ENCODE data around the gene RGPD6. TPM values are rescaled to one million over a fixed set of nuclear protein-coding genes. Genes with fewer than 3 reads are reported as not detected.
"Not testable (repeated sequence)": the region's sequence is repeated elsewhere in the genome, so short reads cannot be mapped to it uniquely, and the experiment has no call there.

The RGPD6 gene
- total RNA-seq: 110 TPM
- 1 to 10 TPM; 1.5 to 2.9 (median 2.1) TPM for polyA plus RNA-seq

GRCh38 chr2:110576763-110577416 lies at the start of gene RGPD6:
RGPD6 (minus strand) TSS chr2:110577222; CDS start chr2:110577024, 198 bp downstream.
- not testable (repeated sequence) for H3K27ac Mint-ChIP-seq; H3K4me3 Mint-ChIP-seq; DNase-seq; H3K36me3 Mint-ChIP-seq; H3K36me3 ChIP-seq (ENCODE audit: control insufficient read depth, insufficient read depth, low read length); H3K27ac ChIP-seq (ENCODE audit: insufficient read depth, low read length, poor library complexity, severe bottlenecking); H3K9me3 ChIP-seq (ENCODE audit: control insufficient read depth in 2 of 2, low read length in 2 of 2); H3K27me3 ChIP-seq (ENCODE audit: control insufficient read depth, insufficient read depth, low read length); H3K4me1 ChIP-seq (ENCODE audit: control insufficient read depth, insufficient read depth, low read length, poor library complexity, severe bottlenecking); H3K9me3 Mint-ChIP-seq; H3K4me1 Mint-ChIP-seq; H3K4me3 ChIP-seq (ENCODE audit: low read depth, low read length); H3K27me3 Mint-ChIP-seq
- peak; percentile 100 for ATAC-seq (ENCODE audit: low read depth in 2 of 2)

DNA sequence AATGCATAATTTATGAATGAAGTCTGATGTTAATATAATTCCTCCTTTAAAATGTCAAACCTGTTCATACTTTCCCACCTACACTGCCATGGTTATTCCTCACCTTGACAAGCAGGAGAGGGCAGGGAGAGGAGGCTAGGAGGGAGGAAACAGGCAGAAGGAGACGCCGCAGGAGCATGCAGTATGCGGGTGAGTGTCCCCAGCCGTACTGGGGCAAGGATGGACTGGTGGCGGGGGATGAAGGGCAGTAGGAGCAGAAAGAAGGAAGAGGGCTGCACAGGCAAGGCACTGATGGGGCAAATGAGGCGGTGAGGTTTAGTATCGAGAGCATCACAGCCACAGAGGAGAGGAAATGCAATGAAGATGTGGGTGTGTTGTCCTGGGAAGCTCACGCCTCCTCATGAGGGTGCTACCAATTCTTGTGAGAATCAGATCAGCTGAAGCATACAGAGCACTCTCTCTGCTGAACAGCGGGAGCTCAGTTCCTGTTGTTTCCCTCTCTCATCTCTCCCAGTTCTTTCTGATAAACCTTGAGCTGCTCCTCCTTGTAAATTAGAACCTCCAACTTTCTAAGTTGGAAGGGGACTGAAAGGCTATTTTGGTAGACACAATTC lies 42.4 kb upstream of the RGPD6 start:
- not testable (repeated sequence) for H3K4me3 Mint-ChIP-seq; H3K36me3 ChIP-seq (ENCODE audit: control insufficient read depth, insufficient read depth, low read length); H3K9me3 ChIP-seq (ENCODE audit: control insufficient read depth in 2 of 2, low read length in 2 of 2); H3K27ac Mint-ChIP-seq; H3K27me3 Mint-ChIP-seq; DNase-seq; H3K27me3 ChIP-seq (ENCODE audit: control insufficient read depth, insufficient read depth, low read length); H3K4me1 ChIP-seq (ENCODE audit: control insufficient read depth, insufficient read depth, low read length, poor library complexity, severe bottlenecking); ATAC-seq (ENCODE audit: low read depth in 2 of 2); H3K27ac ChIP-seq (ENCODE audit: insufficient read depth, low read length, poor library complexity, severe bottlenecking); H3K4me3 ChIP-seq (ENCODE audit: low read depth, low read length); H3K36me3 Mint-ChIP-seq; H3K4me1 Mint-ChIP-seq; H3K9me3 Mint-ChIP-seq

DNA sequence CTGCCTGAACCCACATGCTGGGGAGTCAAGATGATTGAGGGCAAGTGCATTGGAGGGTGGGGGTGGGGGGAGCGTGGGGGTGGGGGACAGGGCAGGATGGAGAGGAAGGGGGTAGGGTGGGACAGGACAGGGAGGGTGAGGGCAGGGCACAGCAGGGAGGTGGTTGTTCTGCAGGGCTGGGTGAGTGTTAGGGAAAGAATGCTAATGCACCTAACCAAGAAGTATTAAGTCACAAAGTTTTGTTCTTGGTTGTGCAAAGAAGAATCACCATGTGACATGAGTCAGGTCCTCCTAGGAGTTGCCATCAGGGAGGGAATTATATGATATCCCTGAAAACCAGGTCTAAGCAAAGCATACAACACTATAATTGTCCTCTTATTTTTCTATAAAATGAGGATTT lies 36.9 kb upstream of the RGPD6 start:
- not testable (repeated sequence) for H3K4me1 Mint-ChIP-seq, H3K9me3 Mint-ChIP-seq, H3K27ac Mint-ChIP-seq

DNA sequence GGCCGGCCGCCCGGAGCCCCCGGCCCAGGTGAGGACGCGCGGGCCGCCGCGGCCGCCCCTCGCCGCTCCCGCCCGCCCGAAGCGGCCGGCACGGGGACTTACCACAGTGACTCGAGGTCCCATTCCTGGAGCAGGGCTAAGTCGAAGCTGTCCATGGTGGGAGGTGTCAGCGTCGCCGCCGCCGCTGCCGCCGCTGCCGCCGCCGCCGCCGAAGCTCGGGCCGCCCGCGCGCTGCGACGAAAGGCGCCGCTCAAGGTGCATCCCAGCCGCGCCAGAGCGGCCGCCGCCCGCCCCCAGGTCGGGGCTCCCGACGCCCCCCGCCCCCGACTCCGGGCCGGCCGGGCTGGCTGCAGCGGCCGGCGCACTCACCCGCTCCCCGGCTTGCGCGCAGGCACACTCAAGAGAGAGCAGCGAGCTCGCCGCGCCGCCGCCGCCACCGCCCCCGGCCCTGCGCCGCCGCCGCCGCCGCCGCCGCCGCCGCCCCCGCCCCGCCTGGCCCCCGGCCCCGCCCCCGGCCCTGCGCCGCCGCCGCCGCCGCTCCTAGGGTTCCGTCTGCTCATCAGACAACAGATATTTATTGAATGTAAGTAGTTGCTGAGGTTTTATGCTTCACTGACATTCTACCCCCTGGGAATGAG lies 33.7 kb upstream of the RGPD6 start:
- not testable (repeated sequence) for H3K27me3 ChIP-seq (ENCODE audit: control insufficient read depth, insufficient read depth, low read length); H3K27ac Mint-ChIP-seq; H3K4me3 Mint-ChIP-seq; H3K27ac ChIP-seq (ENCODE audit: insufficient read depth, low read length, poor library complexity, severe bottlenecking); H3K9me3 Mint-ChIP-seq; H3K36me3 Mint-ChIP-seq; H3K9me3 ChIP-seq (ENCODE audit: control insufficient read depth in 2 of 2, low read length in 2 of 2); H3K4me1 ChIP-seq (ENCODE audit: control insufficient read depth, insufficient read depth, low read length, poor library complexity, severe bottlenecking); H3K4me3 ChIP-seq (ENCODE audit: low read depth, low read length); H3K27me3 Mint-ChIP-seq; H3K36me3 ChIP-seq (ENCODE audit: control insufficient read depth, insufficient read depth, low read length); H3K4me1 Mint-ChIP-seq
- ATAC-seq (ENCODE audit: low read depth in 2 of 2) (peak; percentile 48 to 57), DNase-seq (peak in 1 of 3 donors; percentile 13)

More for the DNA sequence above, 36.9 kb upstream of the RGPD6 start:
- H3K36me3 ChIP-seq (ENCODE audit: control insufficient read depth, insufficient read depth, low read length); H3K4me3 ChIP-seq (ENCODE audit: low read depth, low read length); H3K27ac ChIP-seq (ENCODE audit: insufficient read depth, low read length, poor library complexity, severe bottlenecking); H3K9me3 ChIP-seq (ENCODE audit: control insufficient read depth in 2 of 2, low read length in 2 of 2); ATAC-seq (ENCODE audit: low read depth in 2 of 2); H3K27me3 Mint-ChIP-seq; H3K4me1 ChIP-seq (ENCODE audit: control insufficient read depth, insufficient read depth, low read length, poor library complexity, severe bottlenecking); H3K27me3 ChIP-seq (ENCODE audit: control insufficient read depth, insufficient read depth, low read length); H3K4me3 Mint-ChIP-seq; DNase-seq; H3K36me3 Mint-ChIP-seq: not testable (repeated sequence)

DNA sequence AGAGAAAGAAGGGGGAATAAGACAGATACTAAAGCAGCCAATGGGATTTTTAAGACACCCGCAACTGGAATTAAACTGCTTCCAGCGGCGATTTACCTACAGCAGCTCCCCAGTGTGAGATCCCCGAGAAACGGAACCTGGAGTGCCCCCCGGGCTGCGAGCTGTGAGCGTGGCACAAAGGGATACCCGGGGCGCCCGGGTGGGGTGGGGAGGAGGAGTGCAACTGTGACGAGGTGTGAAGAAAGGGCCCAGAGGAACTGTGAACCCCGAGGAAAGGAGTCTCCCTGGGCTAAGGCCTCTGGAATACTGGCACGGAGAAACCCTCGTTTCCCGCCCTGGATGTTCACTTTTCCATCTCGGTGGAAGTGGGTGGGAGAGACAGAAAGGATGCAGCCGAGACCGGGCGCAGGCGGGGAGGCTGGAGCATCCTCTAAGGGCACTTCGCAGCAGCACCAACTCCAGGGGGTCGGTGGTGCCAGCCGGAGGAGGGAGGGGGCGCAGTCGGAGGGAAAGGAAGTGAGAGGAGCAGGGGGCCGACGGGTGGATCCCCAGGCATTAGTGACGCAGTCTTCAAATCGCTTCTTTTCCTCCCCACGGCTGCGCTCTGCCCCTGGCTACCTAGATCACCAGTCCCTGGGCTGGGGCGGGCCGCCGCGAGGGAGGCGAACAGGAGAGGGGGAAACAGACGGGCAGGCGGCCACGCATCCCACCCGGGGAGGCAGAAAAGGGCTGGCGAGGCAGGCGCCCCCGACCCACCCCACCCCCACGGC lies 33.0 kb upstream of the RGPD6 start:
- not testable (repeated sequence) for H3K4me3 Mint-ChIP-seq, DNase-seq

GRCh38 chr2:110608788-110609502 lies 31.9 kb upstream of the RGPD6 start:
- not testable (repeated sequence) for H3K4me1 ChIP-seq (ENCODE audit: control insufficient read depth, insufficient read depth, low read length, poor library complexity, severe bottlenecking)

More for the DNA sequence above, 33.0 kb upstream of the RGPD6 start:
- peak in 1 of 2 donors; percentile 32 for ATAC-seq (ENCODE audit: low read depth in 2 of 2)
- not testable (repeated sequence) for H3K36me3 Mint-ChIP-seq; H3K4me1 ChIP-seq (ENCODE audit: control insufficient read depth, insufficient read depth, low read length, poor library complexity, severe bottlenecking); H3K4me3 ChIP-seq (ENCODE audit: low read depth, low read length); H3K27me3 ChIP-seq (ENCODE audit: control insufficient read depth, insufficient read depth, low read length); H3K27ac Mint-ChIP-seq; H3K4me1 Mint-ChIP-seq; H3K27ac ChIP-seq (ENCODE audit: insufficient read depth, low read length, poor library complexity, severe bottlenecking); H3K27me3 Mint-ChIP-seq; H3K9me3 Mint-ChIP-seq; H3K36me3 ChIP-seq (ENCODE audit: control insufficient read depth, insufficient read depth, low read length); H3K9me3 ChIP-seq (ENCODE audit: control insufficient read depth in 2 of 2, low read length in 2 of 2)

DNA sequence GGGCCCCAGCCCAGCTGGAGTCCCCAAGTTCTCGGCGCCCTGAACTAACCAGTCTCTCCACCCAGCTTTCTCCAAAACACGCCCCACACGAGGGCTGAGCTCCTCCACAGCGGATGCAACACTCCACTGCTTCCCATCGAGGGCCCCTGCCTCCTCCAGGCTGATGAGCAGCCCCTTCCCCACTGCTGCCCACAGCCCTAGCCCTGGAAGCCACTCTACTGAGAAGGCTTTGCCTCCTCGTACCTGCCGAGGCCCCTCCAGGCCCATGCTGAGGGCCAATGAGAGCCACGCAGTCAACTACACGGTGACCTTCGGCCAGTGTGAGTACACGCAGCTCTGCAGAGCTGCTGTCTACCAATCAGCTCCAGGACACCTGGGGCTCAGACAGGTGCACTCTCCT lies 28.0 kb upstream of the RGPD6 start:
- not testable (repeated sequence) for H3K27ac Mint-ChIP-seq; H3K27me3 ChIP-seq (ENCODE audit: control insufficient read depth, insufficient read depth, low read length); H3K9me3 ChIP-seq (ENCODE audit: control insufficient read depth in 2 of 2, low read length in 2 of 2); H3K4me3 Mint-ChIP-seq; H3K4me1 ChIP-seq (ENCODE audit: control insufficient read depth, insufficient read depth, low read length, poor library complexity, severe bottlenecking); H3K27ac ChIP-seq (ENCODE audit: insufficient read depth, low read length, poor library complexity, severe bottlenecking); ATAC-seq (ENCODE audit: low read depth in 2 of 2); H3K4me1 Mint-ChIP-seq; H3K4me3 ChIP-seq (ENCODE audit: low read depth, low read length); DNase-seq; H3K36me3 ChIP-seq (ENCODE audit: control insufficient read depth, insufficient read depth, low read length); H3K36me3 Mint-ChIP-seq; H3K27me3 Mint-ChIP-seq; H3K9me3 Mint-ChIP-seq

More at GRCh38 chr2:110608788-110609502, 31.9 kb upstream of the RGPD6 start:
- not testable (repeated sequence) for H3K9me3 Mint-ChIP-seq; H3K27me3 Mint-ChIP-seq; ATAC-seq (ENCODE audit: low read depth in 2 of 2); H3K36me3 ChIP-seq (ENCODE audit: control insufficient read depth, insufficient read depth, low read length); H3K4me1 Mint-ChIP-seq; H3K27ac ChIP-seq (ENCODE audit: insufficient read depth, low read length, poor library complexity, severe bottlenecking); H3K36me3 Mint-ChIP-seq; H3K27ac Mint-ChIP-seq; DNase-seq; H3K9me3 ChIP-seq (ENCODE audit: control insufficient read depth in 2 of 2, low read length in 2 of 2); H3K4me3 ChIP-seq (ENCODE audit: low read depth, low read length); H3K4me3 Mint-ChIP-seq; H3K27me3 ChIP-seq (ENCODE audit: control insufficient read depth, insufficient read depth, low read length)
